ENCODE measurements around the gene SUPT6H. TPM values are rescaled to one million over a fixed set of nuclear protein-coding genes. Genes with fewer than 3 reads are reported as not detected.
A peak's percentile ranks its signal among the peaks of the same experiment; 100 is the strongest.

The SUPT6H gene
- total and polyA plus RNA-seq, 2 donors (not counting 1 experiment from before 2014, with no cell fraction given), result 34.7 to 61.6 TPM

DNA sequence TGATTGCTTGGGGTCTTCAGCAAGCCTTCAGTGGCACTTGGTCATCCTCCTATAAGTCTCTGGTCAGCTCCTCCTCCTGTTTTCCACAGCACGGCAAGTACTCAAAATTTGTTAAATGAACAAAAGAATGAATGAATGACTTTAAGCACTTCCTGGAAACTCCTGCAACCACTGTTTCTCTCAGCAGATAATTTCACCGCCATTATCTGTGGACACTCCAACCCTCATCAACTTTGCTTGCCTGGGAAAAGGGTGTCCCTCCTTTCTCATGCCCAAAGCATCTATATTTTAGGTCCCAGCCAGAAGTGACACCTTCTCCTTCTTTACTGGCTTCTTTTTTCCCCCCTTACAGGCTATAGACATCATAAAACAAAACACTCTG, 45.3 kb downstream of the SUPT6H start:
- Histone ChIP-seq H4K20me1 (ENCODE audit: control insufficient read depth, extremely low read depth, insufficient read depth, low read length) (no peaks in the 10 kb centered on the region), H3K9ac (ENCODE audit: insufficient read depth, low read length) (no peak overlapping the region)

DNA sequence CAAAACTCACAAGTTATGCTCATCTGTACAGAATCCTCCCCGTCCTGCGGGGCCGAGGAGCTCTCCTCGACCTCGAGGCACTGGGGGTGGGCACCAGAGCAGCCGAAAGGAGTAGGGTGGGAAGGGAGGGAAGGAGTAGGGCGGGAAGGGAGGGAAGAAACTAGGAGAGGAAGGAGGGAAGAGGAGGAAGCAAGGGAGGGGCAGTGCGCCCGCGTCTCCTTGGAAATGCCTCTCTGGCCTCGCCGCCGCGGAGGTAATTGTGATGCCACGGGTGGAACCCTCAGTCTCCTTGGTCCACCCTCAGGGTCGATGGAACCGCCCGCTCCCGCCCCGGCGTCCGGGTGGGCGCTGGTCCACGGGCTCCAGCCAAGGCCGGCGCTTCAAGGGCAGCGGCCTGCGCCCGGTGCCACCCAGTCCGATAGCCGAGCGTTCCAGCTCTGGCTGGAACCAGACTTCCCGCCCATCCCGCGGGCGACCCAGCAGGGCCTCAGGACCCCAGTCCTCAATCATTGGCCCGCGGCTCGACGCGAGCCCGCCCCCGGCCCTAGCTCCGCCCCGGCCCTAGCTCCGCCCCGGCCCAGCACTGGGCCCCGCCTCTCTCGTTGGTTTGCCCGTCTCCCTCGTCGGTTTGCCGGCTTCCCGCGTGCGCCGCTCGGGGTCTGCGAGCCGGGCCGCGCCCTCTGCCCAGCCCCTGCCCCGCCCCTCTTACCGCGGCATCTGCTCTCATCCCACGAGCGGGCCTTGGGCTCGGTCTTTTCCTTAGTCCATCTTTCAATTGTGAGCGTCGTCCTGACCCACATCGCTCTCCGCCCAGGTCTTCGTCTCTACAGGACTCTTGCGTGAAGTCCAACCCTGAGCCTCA, 49.1 kb downstream of the SUPT6H start:
- DNase-seq (ENCODE audit: low read depth in 2 of 2), result peak; percentile 86 to 90
- H3K27ac ChIP-seq (ENCODE audit: insufficient read depth, low read length), result peak overlapping the region; percentile 90
- peaks cover 27% of the 10 kb centered on the region for H3K36me3 ChIP-seq (ENCODE audit: control insufficient read depth, insufficient read depth, low read length)
- H3K9me3 ChIP-seq (ENCODE audit: control insufficient read depth, insufficient read depth, low read depth, low read length), result no peaks in the 10 kb centered on the region
- H3K27me3 ChIP-seq (ENCODE audit: control insufficient read depth, insufficient read depth, low read length), result no peaks in the 10 kb centered on the region
- H3K4me2 ChIP-seq (ENCODE audit: extremely low read depth, insufficient read depth, low read length), result peak overlapping the region; percentile 64
- H3K4me3 ChIP-seq (replicated peaks in 1 of 4; ENCODE audit: control extremely low read depth in 1 of 4, insufficient read depth in 1 of 4, low read depth in 3 of 4, low read length in 4 of 4), result peak overlapping the region; percentile 54 to 67 (median 61)
- TF ChIP-seq EZH2 (IDR thresholded peaks at IDR 0.05; ENCODE audit: low read length, missing control alignments), result no peak
- TF ChIP-seq, protein P1, sequence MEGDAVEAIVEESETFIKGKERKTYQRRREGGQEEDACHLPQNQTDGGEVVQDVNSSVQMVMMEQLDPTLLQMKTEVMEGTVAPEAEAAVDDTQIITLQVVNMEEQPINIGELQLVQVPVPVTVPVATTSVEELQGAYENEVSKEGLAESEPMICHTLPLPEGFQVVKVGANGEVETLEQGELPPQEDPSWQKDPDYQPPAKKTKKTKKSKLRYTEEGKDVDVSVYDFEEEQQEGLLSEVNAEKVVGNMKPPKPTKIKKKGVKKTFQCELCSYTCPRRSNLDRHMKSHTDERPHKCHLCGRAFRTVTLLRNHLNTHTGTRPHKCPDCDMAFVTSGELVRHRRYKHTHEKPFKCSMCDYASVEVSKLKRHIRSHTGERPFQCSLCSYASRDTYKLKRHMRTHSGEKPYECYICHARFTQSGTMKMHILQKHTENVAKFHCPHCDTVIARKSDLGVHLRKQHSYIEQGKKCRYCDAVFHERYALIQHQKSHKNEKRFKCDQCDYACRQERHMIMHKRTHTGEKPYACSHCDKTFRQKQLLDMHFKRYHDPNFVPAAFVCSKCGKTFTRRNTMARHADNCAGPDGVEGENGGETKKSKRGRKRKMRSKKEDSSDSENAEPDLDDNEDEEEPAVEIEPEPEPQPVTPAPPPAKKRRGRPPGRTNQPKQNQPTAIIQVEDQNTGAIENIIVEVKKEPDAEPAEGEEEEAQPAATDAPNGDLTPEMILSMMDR (conservative IDR thresholded peaks at IDR 0.05 in 1 of 2, IDR thresholded peaks at IDR 0.05 in 1 of 2; ENCODE audit: low read depth in 1 of 2, low read length in 2 of 2), result peak in 1 of 2 donors; percentile 24
- peaks cover 9% of the 10 kb centered on the region for H3K4me1 ChIP-seq (ENCODE audit: control insufficient read depth, extremely low read depth, insufficient read depth, low read length)
- H2AFZ ChIP-seq (ENCODE audit: low read length), result peak overlapping the region; percentile 71
- no peaks in the 10 kb centered on the region for H4K20me1 ChIP-seq (ENCODE audit: control insufficient read depth, extremely low read depth, insufficient read depth, low read length)
- peak overlapping the region; percentile 78 for H3K9ac ChIP-seq (ENCODE audit: insufficient read depth, low read length)
- H3K79me2 ChIP-seq (ENCODE audit: control insufficient read depth, insufficient read depth, low read length), result peaks cover 12% of the 10 kb centered on the region

More for the DNA sequence above, 45.3 kb downstream of the SUPT6H start:
- Histone ChIP-seq H3K4me2 (ENCODE audit: extremely low read depth, insufficient read depth, low read length) (no peak overlapping the region), H3K4me3 (replicated peaks in 1 of 4; ENCODE audit: control extremely low read depth in 1 of 4, insufficient read depth in 1 of 4, low read depth in 3 of 4, low read length in 4 of 4) (no peak overlapping the region), H3K79me2 (ENCODE audit: control insufficient read depth, insufficient read depth, low read length) (no peaks in the 10 kb centered on the region), H3K27ac (ENCODE audit: insufficient read depth, low read length) (no peak overlapping the region), H3K27me3 (ENCODE audit: control insufficient read depth, insufficient read depth, low read length) (no peaks in the 10 kb centered on the region), H3K4me1 (ENCODE audit: control insufficient read depth, extremely low read depth, insufficient read depth, low read length) (peaks cover 6% of the 10 kb centered on the region), H2AFZ (ENCODE audit: low read length) (no peak overlapping the region), H3K9me3 (ENCODE audit: control insufficient read depth, insufficient read depth, low read depth, low read length) (no peaks in the 10 kb centered on the region), H3K36me3 (ENCODE audit: control insufficient read depth, insufficient read depth, low read length) (peaks cover 13% of the 10 kb centered on the region)
- no peak for DNase-seq (ENCODE audit: low read depth in 2 of 2)
- TF ChIP-seq, protein P1 (conservative IDR thresholded peaks at IDR 0.05 in 1 of 2, IDR thresholded peaks at IDR 0.05 in 1 of 2; ENCODE audit: low read depth in 1 of 2, low read length in 2 of 2), result no peak
- TF ChIP-seq EZH2 (IDR thresholded peaks at IDR 0.05; ENCODE audit: low read length, missing control alignments), result no peak

DNA sequence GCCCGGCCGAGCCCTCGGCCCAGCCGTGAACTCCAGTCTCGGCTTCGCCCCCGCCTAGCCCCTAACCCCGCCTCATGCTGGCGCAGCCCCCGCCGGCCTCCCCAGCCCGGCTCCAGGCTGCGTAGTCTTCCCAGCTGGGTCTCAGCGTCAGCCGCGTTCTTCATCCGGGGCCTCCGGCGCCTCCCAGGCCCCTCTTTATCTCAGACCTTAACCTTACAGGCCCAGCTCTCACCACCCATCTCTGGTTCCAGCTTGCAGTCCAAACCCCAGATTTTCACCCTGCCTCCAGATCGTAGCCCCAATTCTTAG, 49.7 kb downstream of the SUPT6H start, which contains the start of gene PROCA1:
PROCA1 (minus strand) TSS at position 166 of the 309 bp plus-strand sequence. CDS start 228 bp downstream, outside the sequence.
- H3K4me2 ChIP-seq (ENCODE audit: extremely low read depth, insufficient read depth, low read length), result peak within 1 kb of the TSS; percentile 64
- no peaks in the 10 kb centered on the region for H4K20me1 ChIP-seq (ENCODE audit: control insufficient read depth, extremely low read depth, insufficient read depth, low read length)
- peak within 1 kb of the TSS; percentile 54 to 67 (median 61) for H3K4me3 ChIP-seq (replicated peaks in 1 of 4; ENCODE audit: control extremely low read depth in 1 of 4, insufficient read depth in 1 of 4, low read depth in 3 of 4, low read length in 4 of 4)
- no peaks in the 10 kb centered on the region for H3K27me3 ChIP-seq (ENCODE audit: control insufficient read depth, insufficient read depth, low read length)
- H3K9me3 ChIP-seq (ENCODE audit: control insufficient read depth, insufficient read depth, low read depth, low read length), result no peaks in the 10 kb centered on the region
- peaks cover 17% of the 10 kb centered on the region for H3K79me2 ChIP-seq (ENCODE audit: control insufficient read depth, insufficient read depth, low read length)
- peaks cover 27% of the 10 kb centered on the region for H3K36me3 ChIP-seq (ENCODE audit: control insufficient read depth, insufficient read depth, low read length)
- peak within 1 kb of the TSS; percentile 90 for H3K27ac ChIP-seq (ENCODE audit: insufficient read depth, low read length)
- H3K4me1 ChIP-seq (ENCODE audit: control insufficient read depth, extremely low read depth, insufficient read depth, low read length), result peaks cover 9% of the 10 kb centered on the region
- TF ChIP-seq EZH2 (IDR thresholded peaks at IDR 0.05; ENCODE audit: low read length, missing control alignments), result no peak
- TF ChIP-seq, protein P1 (conservative IDR thresholded peaks at IDR 0.05 in 1 of 2, IDR thresholded peaks at IDR 0.05 in 1 of 2; ENCODE audit: low read depth in 1 of 2, low read length in 2 of 2), result no peak
- no peak for DNase-seq (ENCODE audit: low read depth in 2 of 2)
- peak within 1 kb of the TSS; percentile 78 for H3K9ac ChIP-seq (ENCODE audit: insufficient read depth, low read length)
- peak within 1 kb of the TSS; percentile 71 for H2AFZ ChIP-seq (ENCODE audit: low read length)
